HepG2 (cell line): Measurements from ENCODE around the gene MGST1. TPM values are rescaled to one million over a fixed set of nuclear protein-coding genes. Genes with fewer than 3 reads are reported as not detected.

ENCODE experiments used
- ATAC-seq: fragments of 200-7000 bp; cut with Tn5 transposase; 3 replicates; pipeline ENCODE4 v1.9.1; 2020; ENCODE audit warnings: mild to moderate bottlenecking, moderate library complexity
- BruUV-seq: library from RNA; stranded (reverse); fragments of 400-500 nt; replicated peaks from 2 replicates; lab custom pipeline; 2021; lab: Mats Ljungman, UMichigan
- CTCF ChIA-PET: fragments of 300-600 bp; formaldehyde crosslinking; extraction: SDS; loops from one replicate; lab custom pipeline; 2021; ENCODE audit warnings: low total read pairs, inconsistent platforms, low intra/inter-chr PET ratio; lab: Yijun Ruan, JAX
- POLR2A ChIA-PET: fragments of 350-600 bp; sonication (Branson Sonifier 250); formaldehyde crosslinking; loops from one replicate; lab custom pipeline; 2020; ENCODE audit warnings: antibody characterized with exemption, inconsistent platforms; lab: Yijun Ruan, JAX
- DNase-seq: peaks from one replicate; pipeline ENCODE4 v3.0.0-alpha.2; 2015; ENCODE audit warnings: low spot score
- FAIRE-seq: peaks from 3 replicates; lab custom pipeline; 2011; peaks lifted over from hg19 to GRCh38; lab: Jason Lieb, UNC
- H2AFZ ChIP-seq: one replicate; pipeline ENCODE4 v1.6.1; 2011; ENCODE audit warnings: low read length, inconsistent platforms
- H3K27ac ChIP-seq: fragments of 300-600 bp; 3 replicates; pipeline ENCODE4 v1.8.0; 2011; ENCODE audit warnings: mixed run types, mild to moderate bottlenecking, mixed read lengths, low read length, inconsistent platforms; ENCODE audit not compliant: insufficient read depth; ENCODE audit errors: extremely low read length
- H3K27me3 ChIP-seq, 2 experiments: fragments of 200-600 bp in 1 of 2; 2 replicates in 1 of 2; 3 replicates in 1 of 2; pipeline versions ENCODE4 v1.6.0 to v1.8.0; 2011; ENCODE audit warnings: low read length in 2 of 2, mild to moderate bottlenecking in 2 of 2, moderate library complexity in 2 of 2, inconsistent platforms in 1 of 2; ENCODE audit not compliant: insufficient read depth in 2 of 2, control insufficient read depth in 1 of 2
- H3K36me3 ChIP-seq, 2 experiments: fragments of 200-600 bp in 1 of 2; replicated peaks in 1 of 2; 2 replicates in 1 of 2; 3 replicates in 1 of 2; pipeline versions ENCODE4 v1.5.1 to v1.8.0; 2011; ENCODE audit warnings: low read length in 2 of 2, inconsistent platforms in 1 of 2; ENCODE audit not compliant: insufficient read depth in 2 of 2, control insufficient read depth in 1 of 2
- H3K4me1 ChIP-seq: 2 replicates; pipeline ENCODE4 v1.5.1; 2012; ENCODE audit warnings: low read length, inconsistent platforms; ENCODE audit not compliant: insufficient read depth
- H3K4me2 ChIP-seq: 2 replicates; pipeline ENCODE4 v1.6.0; 2011; ENCODE audit warnings: low read depth, low read length, inconsistent platforms
- H3K4me3 ChIP-seq, 3 experiments: fragments of 200-600 bp in 1 of 3; sonication (generic), shearing (Covaris generic) in 1 of 3; replicated peaks in 1 of 3; 2 replicates each; pipeline ENCODE4 v1.5.1; 2011 to 2016; ENCODE audit warnings: low read length in 3 of 3, inconsistent platforms in 2 of 3, low read depth in 2 of 3, mild to moderate bottlenecking in 2 of 3, control low read depth in 1 of 3, mixed read lengths in 1 of 3; ENCODE audit not compliant: insufficient read depth in 1 of 3
- H3K79me2 ChIP-seq: one replicate; pipeline ENCODE4 v1.6.1; 2011; ENCODE audit warnings: low read length, inconsistent platforms; ENCODE audit not compliant: insufficient read depth
- H3K9ac ChIP-seq: 2 replicates; pipeline ENCODE4 v1.6.0; 2011; ENCODE audit warnings: mild to moderate bottlenecking, low read depth, low read length, inconsistent platforms; ENCODE audit not compliant: insufficient read depth
- H3K9me3 ChIP-seq: 2 replicates; pipeline ENCODE4 v1.5.1; 2012; ENCODE audit warnings: mild to moderate bottlenecking, low read length
- H4K20me1 ChIP-seq: 2 replicates; pipeline ENCODE4 v1.6.0; 2011; ENCODE audit warnings: inconsistent platforms, mild to moderate bottlenecking, low read length, moderate library complexity; ENCODE audit not compliant: insufficient read depth
- FOXO4 ChIP-seq: sonication (generic); formaldehyde crosslinking; conservative IDR thresholded peaks from 2 replicates; pipeline ENCODE4 v1.8.1; 2023; ENCODE audit warnings: missing genetic modification reagents
- GFI1 ChIP-seq: sonication (generic); formaldehyde crosslinking; IDR thresholded peaks from 2 replicates; pipeline ENCODE4 v1.5.0; 2020; ENCODE audit warnings: missing genetic modification reagents, mild to moderate bottlenecking, borderline replicate concordance
- HMG20B ChIP-seq: conservative IDR thresholded peaks from 2 replicates; pipeline ENCODE4 v1.6.1; 2016; ENCODE audit warnings: missing genetic modification reagents, missing compliant biosample characterization
- MED8 ChIP-seq: sonication (generic); formaldehyde crosslinking; IDR thresholded peaks from 2 replicates; pipeline ENCODE4 v1.8.1; 2023; ENCODE audit warnings: mild to moderate bottlenecking, missing genetic modification reagents; ENCODE audit not compliant: insufficient replicate concordance
- MEF2D ChIP-seq: sonication (generic); formaldehyde crosslinking; IDR thresholded peaks from 2 replicates; pipeline ENCODE4 v1.5.1; 2020; ENCODE audit warnings: mild to moderate bottlenecking, missing genetic modification reagents
- TBX3 ChIP-seq: fragments of 450-650 bp; IDR thresholded peaks from 2 replicates; pipeline ENCODE4 v1.6.1; 2017; ENCODE audit warnings: antibody characterized with exemption, mild to moderate bottlenecking, inconsistent platforms, borderline replicate concordance
- THRA ChIP-seq: sonication (generic); formaldehyde crosslinking; IDR thresholded peaks from 2 replicates; pipeline ENCODE4 v1.4.0; 2020; ENCODE audit warnings: missing genetic modification reagents, borderline replicate concordance
- TRIM22 ChIP-seq: fragments of 450-650 bp; IDR thresholded peaks from 2 replicates; pipeline ENCODE4 v1.6.1; 2017
- ZC3H13 ChIP-seq: sonication (generic); formaldehyde crosslinking; IDR thresholded peaks from 2 replicates; pipeline ENCODE4 v1.8.1; 2023; ENCODE audit warnings: mild to moderate bottlenecking, missing genetic modification reagents, moderate library complexity
- ZMYM3 ChIP-seq: sonication (generic); formaldehyde crosslinking; IDR thresholded peaks from 2 replicates; pipeline ENCODE4 v1.5.1; 2020; ENCODE audit warnings: mild to moderate bottlenecking, missing genetic modification reagents
- ZNF124 ChIP-seq: sonication (generic); formaldehyde crosslinking; IDR thresholded peaks from 2 replicates; pipeline ENCODE4 v1.4.0; 2020; ENCODE audit warnings: missing genetic modification reagents
- ZNF160 ChIP-seq: sonication (generic); formaldehyde crosslinking; IDR thresholded peaks from 2 replicates; pipeline ENCODE4 v1.8.0; 2022; ENCODE audit warnings: mild to moderate bottlenecking, inconsistent platforms, missing genetic modification reagents
- ZNF432 ChIP-seq: sonication (generic); formaldehyde crosslinking; IDR thresholded peaks from 2 replicates; pipeline ENCODE4 v1.5.0; 2020; ENCODE audit warnings: missing genetic modification reagents, mild to moderate bottlenecking, borderline replicate concordance
- ZNF792 ChIP-seq: IDR thresholded peaks from 2 replicates; pipeline ENCODE4 v1.6.1; 2016
- ZSCAN9 ChIP-seq: IDR thresholded peaks from 2 replicates; pipeline ENCODE4 v1.6.1; 2016; ENCODE audit warnings: borderline replicate concordance
- WGBS: methylation state at CpG from one replicate; pipeline ENCODE4 v1.1.6; 2017; ENCODE audit warnings: low lambda C conversion rate; 5-methylcytosine and 5-hydroxymethylcytosine counted together
- in situ Hi-C: cut with HindIII; loops from 2 replicates; pipeline ENCODE4 v1.10.0; 2017; ENCODE audit warnings: low pct_unique_long_range_greater_than_20kb; ENCODE audit not compliant: extremely low pct_ligation_motif_present
- intact Hi-C: fragments of 100-400 bp; cut with micrococcal nuclease; formaldehyde crosslinking; loops from one replicate; pipeline ENCODE4 v1.10.0; 2022; ENCODE audit not compliant: unreplicated experiment
- polyA plus RNA-seq, 8 experiments: library from polyadenylated mRNA; depleted of rRNA in 3 of 8; stranded (reverse) in 7 of 8; unstranded in 1 of 8; fragments of >200 nt; fragmentation: Illumina TruSeq in 4 of 8; extraction: Trizol in 4 of 8; gene quantifications; 2 replicates each; pipeline versions ENCODE4 v1.2.1 to v1.2.3, GENCODE V29; 2011 to 2016; ENCODE audit warnings: low read depth in 4 of 8, missing spikeins in 1 of 8, mixed read lengths in 1 of 8; ENCODE audit not compliant: insufficient read depth in 1 of 8
- total RNA-seq, 5 experiments: library from RNA; depleted of rRNA; stranded (reverse); fragments of >200 nt; fragmentation: Illumina TruSeq; extraction: Trizol; gene quantifications; 2 replicates each; pipeline ENCODE4 v1.2.3, GENCODE V29; 2016; ENCODE audit warnings: low read depth in 1 of 5

Gene MGST1
- total and polyA plus RNA-seq, 2 of the 13 experiments (the other 11 are each of a cell fraction or from before 2014, with no cell fraction given): 119 to 152 TPM

- intact Hi-C loops (no loop called here), in situ Hi-C loops (no loop called here)
- H3K4me3 ChIP-seq: no peak overlapping the region
- POLR2A ChIA-PET: no interaction called here
- H3K36me3 ChIP-seq: no peaks in the 10 kb centered on the region
- FAIRE-seq (no peak), DNase-seq (no peak), ATAC-seq (no peak)
- no peaks in the 10 kb centered on the region for H4K20me1 ChIP-seq
- no peaks in the 10 kb centered on the region for H3K4me1 ChIP-seq
- no peaks in the 10 kb centered on the region for H3K9me3 ChIP-seq
- no TSS peak for BruUV-seq
- no peak overlapping the region for H3K9ac ChIP-seq
- TF ChIP-seq ZNF124 (CRISPR knock-in tag): no peak
- TF ChIP-seq ZC3H13 (CRISPR knock-in tag): no peak
- TF ChIP-seq HMG20B (CRISPR knock-in tag): no peak
- TF ChIP-seq ZNF792 (CRISPR knock-in tag): no peak
- no peak for TF ChIP-seq TRIM22
- no peak for TF ChIP-seq ZNF160 (CRISPR knock-in tag)
- TF ChIP-seq TBX3: no peak
- no peak for TF ChIP-seq ZMYM3 (CRISPR knock-in tag)
- H2AFZ ChIP-seq: no peak overlapping the region
- 0% methylated on average over 1 of the region's 1 CpG for WGBS
- no peak overlapping the region for H3K27ac ChIP-seq
- no peaks in the 10 kb centered on the region for H3K79me2 ChIP-seq
- CTCF ChIA-PET: no interaction called here
- H3K4me2 ChIP-seq: no peak overlapping the region
- H3K27me3 ChIP-seq: no peaks in the 10 kb centered on the region
These were observed 36.5 kb upstream of the MGST1 start for GRCh38 chr12:16310934-16311333.

- Histone ChIP-seq H3K9ac (no peak overlapping the region), H2AFZ (no peak overlapping the region), H3K36me3 (no peaks in the 10 kb centered on the region), H3K4me1 (no peaks in the 10 kb centered on the region), H3K4me2 (no peak overlapping the region), H3K9me3 (0 out of 2 replicates have a peak, but pooled peaks cover 3% of the 10 kb centered on the region), H3K4me3 (no peak overlapping the region), H3K79me2 (no peaks in the 10 kb centered on the region), H3K27me3 (no peaks in the 10 kb centered on the region), H3K27ac (no peak overlapping the region), H4K20me1 (no peaks in the 10 kb centered on the region)
- intact Hi-C loops (no loop called here), in situ Hi-C loops (no loop called here)
- TF ChIP-seq MED8 (CRISPR knock-in tag): no peak
- TF ChIP-seq MEF2D (CRISPR knock-in tag): no peak
- no peak for TF ChIP-seq ZSCAN9 (CRISPR knock-in tag)
- no peak for TF ChIP-seq ZNF432 (CRISPR knock-in tag)
- TF ChIP-seq GFI1 (CRISPR knock-in tag): no peak
- no peak for TF ChIP-seq THRA
- no peak for TF ChIP-seq FOXO4 (CRISPR knock-in tag)
- BruUV-seq: no TSS peak
- ATAC-seq: no peak
- ChIA-PET CTCF (no interaction called here), POLR2A (no interaction called here)
- DNase-seq: no peak
- 2% methylated on average over 1 of the region's 1 CpG for WGBS
- no peak for FAIRE-seq
These were observed 24.4 kb upstream of the MGST1 start for GRCh38 chr12:16323010-16323409.
